Activated CD8-positive, alpha-beta memory T cell treated with anti-CD3 and anti-CD28 coated beads, Interleukin-2, amount 50 U/mL, for 24 hours (primary cell): ENCODE results near the gene TTC12.
"Not testable (repeated sequence)": the region's sequence is repeated elsewhere in the genome, so short reads cannot be mapped to it uniquely, and the experiment has no call there.

Experiments
- DNase-seq: peaks from one replicate; pipeline ENCODE4 v3.0.0-alpha.2; 2020; ENCODE audit errors: extremely low read depth

The TTC12 gene

GRCh38 chr11:113283881-113284280, 30.5 kb upstream of the TTC12 start:
- DNase-seq, result no peak

- DNase-seq, result no peak
These were observed 28.4 kb upstream of the TTC12 start for GRCh38 chr11:113286009-113286408.

DNA sequence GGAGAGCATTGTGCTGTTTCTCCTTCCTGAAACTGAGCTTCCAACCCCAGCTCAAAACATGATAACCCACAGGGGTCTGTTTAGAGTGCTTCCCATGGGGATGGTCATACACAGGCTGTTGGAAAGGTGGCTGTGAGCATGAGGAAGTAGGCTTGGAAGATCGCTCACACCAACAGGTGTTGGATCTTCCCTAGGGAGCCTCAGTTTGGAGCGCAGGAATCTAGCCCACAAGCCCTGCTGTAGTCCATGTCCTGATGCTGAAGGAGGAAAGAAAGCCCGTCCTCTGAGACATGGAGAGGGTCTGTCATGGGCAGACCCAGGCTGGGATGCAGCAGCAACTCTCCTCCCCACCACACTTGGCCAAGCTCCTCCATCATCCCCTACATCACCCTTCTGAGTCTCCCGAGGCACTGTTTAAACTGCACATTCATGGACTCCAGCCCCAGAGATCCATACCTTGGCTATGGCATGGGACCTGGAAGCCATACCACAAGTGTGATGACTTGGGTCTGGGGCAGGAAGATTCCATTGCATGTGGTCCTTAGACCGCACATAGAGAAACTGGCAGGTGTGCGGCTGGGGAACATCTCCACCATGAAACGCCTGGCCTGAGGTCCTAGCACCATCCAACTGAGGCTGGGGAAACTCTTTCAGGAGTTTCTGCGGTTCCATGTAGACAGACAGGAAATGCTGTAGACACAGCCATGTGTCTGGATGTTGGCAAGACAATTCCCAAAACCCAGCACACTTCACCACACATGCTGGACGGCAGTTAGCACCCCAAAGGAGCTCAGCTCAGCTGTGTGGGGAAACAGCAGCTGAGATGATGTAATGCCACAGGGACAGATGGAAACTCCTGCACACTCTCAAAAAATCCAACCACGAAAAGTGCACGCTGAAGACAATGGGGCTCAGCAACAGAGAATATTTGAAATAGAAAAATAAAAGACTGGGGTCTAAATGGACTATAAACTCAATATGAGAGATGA, 27.6 kb upstream of the TTC12 start:
- no peak for DNase-seq

DNA sequence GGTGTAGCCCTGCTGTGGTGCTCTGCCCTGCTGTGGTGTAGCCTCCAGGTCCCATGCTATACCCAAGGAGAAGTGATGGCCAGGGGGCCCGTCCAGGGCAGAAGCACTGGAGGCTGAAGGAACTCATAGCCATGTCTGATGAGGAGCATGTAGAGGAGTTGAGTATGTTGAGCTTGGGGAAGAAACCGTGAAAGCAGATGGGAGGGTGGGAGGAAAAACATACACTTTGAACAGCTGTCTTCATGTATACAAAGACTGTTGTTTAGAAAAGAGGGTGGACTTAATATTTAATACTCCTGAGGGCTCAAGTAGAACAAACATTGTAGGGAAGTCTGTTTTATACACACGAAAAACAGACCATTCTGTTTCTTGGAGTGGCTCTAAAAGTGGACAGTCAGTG, 26.6 kb upstream of the TTC12 start:
- DNase-seq, result no peak

DNA sequence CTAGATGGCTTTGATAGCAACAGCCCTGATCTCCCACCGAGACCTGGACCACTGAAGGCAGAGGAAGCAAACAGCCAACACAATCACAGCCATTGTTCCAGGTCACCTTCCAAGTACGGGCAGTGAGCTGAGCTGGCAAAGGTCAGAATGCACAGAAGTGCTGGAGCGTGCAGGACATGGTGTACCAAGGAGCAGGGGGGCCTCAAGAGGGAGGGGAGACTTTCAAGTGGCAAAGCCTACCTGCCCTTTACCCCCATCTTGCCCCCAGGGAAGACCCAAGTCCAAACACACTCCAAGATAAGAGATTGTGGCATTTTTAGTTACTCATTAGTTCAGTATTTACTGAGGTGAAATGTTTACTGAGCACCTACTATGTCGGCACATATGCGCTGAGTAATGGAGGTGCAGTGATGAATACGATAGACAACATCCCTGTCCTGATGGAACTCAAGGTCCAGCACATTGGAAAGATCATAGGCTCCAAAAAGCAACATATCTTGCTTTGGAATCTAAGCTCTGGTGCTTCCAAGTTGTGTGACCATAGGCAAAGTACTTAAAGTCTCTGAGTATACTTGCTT, 26.0 kb upstream of the TTC12 start:
- no peak for DNase-seq

DNA sequence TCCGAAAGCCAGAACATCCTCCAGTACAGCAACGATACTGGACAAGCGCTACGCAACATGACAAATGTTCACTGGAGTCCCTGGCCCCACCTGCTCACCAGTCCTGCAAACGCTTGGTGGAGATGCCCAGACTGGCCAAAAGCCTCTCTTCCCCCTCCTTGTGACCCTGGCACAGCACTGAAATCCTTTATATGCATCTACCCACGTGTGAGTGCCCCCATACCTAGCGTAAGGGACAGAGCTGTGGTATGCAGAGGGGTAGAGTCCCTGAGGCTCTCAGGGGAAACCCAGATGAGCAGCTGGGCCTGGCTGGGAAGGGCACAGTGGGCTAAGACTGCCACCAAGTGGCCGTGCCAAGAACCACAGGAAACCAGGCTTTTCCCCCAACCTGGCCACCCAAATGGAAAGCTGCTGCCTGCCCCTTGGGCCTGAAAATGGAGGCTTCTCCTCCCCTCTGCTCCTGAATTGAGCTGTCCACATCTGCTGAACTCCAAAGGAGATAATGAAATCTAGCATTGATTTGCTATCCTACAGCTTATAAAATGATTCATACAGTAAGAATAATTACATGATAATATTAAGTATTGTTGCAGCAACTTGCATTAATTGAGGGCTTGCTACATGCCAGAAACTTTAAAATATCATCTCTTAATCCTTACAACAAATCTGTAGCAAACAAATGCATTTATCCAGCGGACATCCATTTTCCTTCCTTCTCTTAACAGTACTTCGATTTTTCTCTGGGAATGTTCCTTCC, 24.8 kb upstream of the TTC12 start:
- peak; percentile 23 for DNase-seq

GRCh38 chr11:113293936-113294335, 20.4 kb upstream of the TTC12 start:
- no peak for DNase-seq

DNA sequence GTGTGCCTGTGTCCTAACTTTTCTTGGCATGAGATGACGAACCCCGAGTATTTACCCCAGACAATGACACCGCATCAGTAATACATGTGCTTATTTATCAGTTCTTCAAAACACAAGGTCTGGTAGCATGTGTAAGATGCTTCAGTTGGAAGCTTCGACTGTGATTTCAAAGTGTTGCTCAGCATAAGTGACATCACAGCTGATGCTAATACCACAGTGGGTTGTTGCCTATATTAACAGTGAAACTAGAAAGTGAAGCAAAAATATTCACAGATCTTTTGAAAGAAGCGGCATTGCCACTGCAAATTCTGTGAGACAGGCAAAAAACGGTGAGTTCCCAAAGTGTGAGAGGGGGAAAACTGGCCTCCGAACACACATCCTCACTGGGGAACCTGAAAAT, 18.4 kb upstream of the TTC12 start:
- DNase-seq, result no peak

DNA sequence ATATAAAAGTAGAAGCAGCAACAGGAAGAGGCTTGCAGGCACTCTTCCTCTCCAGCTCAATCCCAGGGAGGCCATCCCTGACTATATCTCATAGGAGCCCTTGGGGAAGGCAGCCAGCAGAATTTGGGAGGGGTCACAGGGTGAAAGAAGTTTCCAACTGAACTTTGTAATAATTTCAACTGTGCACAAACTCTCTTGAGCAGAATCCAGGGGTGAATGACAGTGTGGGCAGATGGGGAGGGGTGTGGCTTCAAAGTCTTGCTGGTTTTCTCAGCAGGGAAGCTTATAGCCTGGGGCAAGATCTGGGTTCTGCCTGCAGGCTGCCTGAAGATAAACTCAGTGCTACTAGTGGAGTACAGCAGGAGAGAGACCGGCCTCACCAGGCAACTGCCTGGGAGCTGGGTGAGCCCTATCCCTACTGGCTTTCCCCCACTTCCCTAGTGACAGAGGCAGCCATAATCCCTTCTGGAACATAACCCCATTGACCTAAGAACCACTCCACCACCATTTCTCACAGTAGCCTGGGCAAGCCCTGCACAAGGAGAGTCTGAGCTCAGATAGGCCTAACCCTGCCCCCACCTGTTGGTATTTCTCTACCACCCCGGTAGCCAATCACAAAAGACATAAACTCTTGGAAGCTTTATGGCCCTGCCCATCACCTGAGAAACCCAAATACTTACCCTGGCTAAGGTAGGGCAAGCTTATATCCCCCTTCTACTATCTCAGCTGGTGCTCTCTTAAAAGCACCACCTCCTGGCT, 17.8 kb upstream of the TTC12 start:
- DNase-seq, result no peak

GRCh38 chr11:113298496-113298895, 15.9 kb upstream of the TTC12 start:
- DNase-seq, result not testable (repeated sequence)

- DNase-seq, result no peak
These were observed 9.5 kb upstream of the TTC12 start for GRCh38 chr11:113304916-113305315.

DNA sequence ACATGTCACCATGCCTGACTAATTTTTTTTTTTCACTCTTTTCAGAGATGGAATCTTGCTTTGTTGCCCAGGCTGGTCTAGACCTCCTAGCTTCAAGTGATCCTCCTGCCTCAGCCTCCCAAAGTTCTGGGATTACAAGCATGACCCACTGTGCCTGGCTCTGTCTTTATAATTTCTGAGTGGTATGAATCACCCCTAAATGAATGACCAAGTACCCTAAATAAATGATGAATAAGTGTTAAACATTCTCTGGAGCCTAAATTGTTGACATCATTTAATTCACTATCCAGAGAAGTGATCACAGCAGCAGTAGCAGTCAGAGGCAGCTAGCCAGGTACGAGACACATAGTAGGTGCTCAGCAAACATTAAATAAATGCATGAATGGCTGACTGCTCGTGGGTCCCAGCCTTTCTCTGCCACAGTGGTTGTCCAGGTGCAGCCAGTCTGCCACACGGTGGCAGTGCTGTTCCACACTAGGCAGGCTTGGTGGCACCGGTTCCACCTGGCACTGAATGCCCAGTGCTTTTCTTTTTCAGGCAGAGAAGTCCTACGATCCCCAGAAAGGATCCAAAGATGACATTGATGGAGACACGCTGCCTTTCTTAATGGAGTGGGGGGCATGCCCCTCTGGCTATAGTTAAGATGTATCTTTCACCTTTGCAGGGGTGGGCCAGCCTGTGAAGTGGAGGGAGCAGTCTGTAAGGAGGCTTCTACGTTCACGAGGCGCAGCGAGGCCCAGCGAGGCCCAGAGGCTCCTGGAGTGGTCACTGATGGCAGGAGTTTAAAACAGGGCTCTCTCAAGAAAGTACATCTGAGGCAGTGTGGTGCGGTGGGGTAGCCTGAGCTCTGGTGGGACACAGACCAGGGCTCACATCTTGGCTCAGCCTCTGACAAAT, 8.7 kb upstream of the TTC12 start:
- peak; percentile 17 for DNase-seq

DNA sequence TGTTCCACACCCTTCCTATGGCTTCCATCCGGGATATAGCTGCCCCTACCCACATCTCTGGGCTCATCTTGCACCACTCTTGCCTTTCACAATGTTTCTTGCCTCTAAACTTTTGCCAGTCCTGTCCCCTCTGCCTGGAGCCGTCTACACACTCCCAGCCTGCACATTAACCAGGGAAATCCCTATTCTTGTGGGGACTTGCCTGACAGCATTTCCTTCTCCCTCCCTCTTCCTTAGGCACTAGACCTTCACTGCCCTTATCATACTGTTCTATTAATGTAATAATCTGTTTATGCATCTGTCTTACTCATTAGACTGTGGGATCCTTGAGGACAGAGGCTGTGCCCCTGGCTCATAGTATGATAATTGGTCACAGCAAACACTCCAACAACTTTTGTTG, 5.8 kb upstream of the TTC12 start:
- DNase-seq, result no peak

GRCh38 chr11:113311536-113311935, 2.8 kb upstream of the TTC12 start:
- no peak for DNase-seq

GRCh38 chr11:113313601-113314000, 782 bp upstream of the TTC12 start:
- no peak for DNase-seq

DNA sequence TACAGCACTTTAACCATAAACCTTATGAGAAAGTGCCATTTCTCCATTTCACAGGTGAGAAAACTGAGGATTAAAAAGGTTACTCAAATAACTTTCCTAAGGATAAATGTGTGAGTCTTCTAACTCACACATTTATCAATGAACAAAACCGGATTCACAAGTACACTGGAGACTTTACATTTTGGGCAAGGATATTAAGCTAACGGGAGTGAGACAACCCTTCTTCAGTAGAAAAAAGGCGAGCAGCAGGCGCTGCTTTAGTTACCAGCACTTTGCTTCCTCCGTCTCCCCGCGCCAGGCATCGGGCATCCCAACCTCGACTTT, 356 bp upstream of the TTC12 start:
- DNase-seq, result no peak

DNA sequence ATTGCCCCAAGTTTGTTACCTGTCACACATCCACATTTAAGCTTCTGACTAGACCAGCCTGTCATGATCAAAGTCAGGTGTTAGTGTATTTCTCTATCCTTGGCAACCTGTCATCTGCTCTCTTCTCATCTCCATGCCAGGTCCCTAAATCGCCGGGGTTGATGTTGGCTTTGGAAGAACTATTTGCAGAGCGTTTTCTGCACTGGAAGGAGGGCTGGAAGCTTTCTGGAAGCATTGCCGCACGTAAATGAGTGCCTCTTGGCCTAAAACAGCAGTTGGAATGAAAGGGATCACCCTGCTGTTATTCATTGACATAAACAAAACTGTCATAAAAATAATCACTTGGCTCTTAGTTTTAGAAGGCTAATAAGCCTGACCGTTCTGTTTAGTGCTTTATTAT, 1.4 kb downstream of the TTC12 start:
- DNase-seq, result no peak

GRCh38 chr11:113316256-113316655, 1.9 kb downstream of the TTC12 start:
- DNase-seq, result no peak

GRCh38 chr11:113317339-113317738, 3.0 kb downstream of the TTC12 start:
- DNase-seq, result no peak

- DNase-seq, result no peak
These were observed 4.7 kb downstream of the TTC12 start for GRCh38 chr11:113319085-113319484.

- DNase-seq, result no peak
These were observed 7.8 kb downstream of the TTC12 start for GRCh38 chr11:113322158-113322557.
